Neural cell (in vitro differentiated cells): ENCODE results near the gene ARID1B.

ENCODE experiments used
- CTCF ChIP-seq: fragments of 450-650 bp; IDR thresholded peaks from 2 replicates; pipeline ENCODE4 v1.5.1; 2014; ENCODE audit warnings: antibody characterized with exemption, mild to moderate bottlenecking, moderate library complexity; ENCODE audit not compliant: poor library complexity, severe bottlenecking
- EP300 ChIP-seq: fragments of 450-650 bp; conservative IDR thresholded peaks from 2 replicates; pipeline ENCODE4 v1.6.1; 2014; ENCODE audit warnings: antibody characterized with exemption, mild to moderate bottlenecking, moderate library complexity; ENCODE audit not compliant: poor library complexity, severe bottlenecking
- EZH2 ChIP-seq: fragments of 200-600, 300-800 bp; shearing (Covaris generic), sonication (generic); IDR thresholded peaks from 2 replicates; pipeline ENCODE4 v1.6.1; 2014; ENCODE audit warnings: antibody characterized with exemption, low read length, borderline replicate concordance, mild to moderate bottlenecking; ENCODE audit not compliant: insufficient read depth, poor library complexity, severe bottlenecking
- POLR2AphosphoS5 ChIP-seq: IDR thresholded peaks from 2 replicates; pipeline ENCODE4 v1.6.1; 2012
- RAD21 ChIP-seq: fragments of 450-650 bp; conservative IDR thresholded peaks from 2 replicates; pipeline ENCODE4 v1.6.1; 2014; ENCODE audit warnings: antibody characterized with exemption, mild to moderate bottlenecking, moderate library complexity
- REST ChIP-seq: IDR thresholded peaks from 2 replicates; pipeline ENCODE4 v1.6.1; 2012; ENCODE audit warnings: borderline replicate concordance
- SMC3 ChIP-seq: fragments of 450-650 bp; conservative IDR thresholded peaks from 2 replicates; pipeline ENCODE4 v1.6.1; 2014; ENCODE audit warnings: antibody characterized with exemption, mild to moderate bottlenecking, moderate library complexity; ENCODE audit not compliant: poor library complexity
- TAF1 ChIP-seq: IDR thresholded peaks from 2 replicates; pipeline ENCODE4 v1.6.1; 2012; ENCODE audit warnings: low read depth

- TF ChIP-seq RAD21 (no peak), CTCF (no peak), EP300 (no peak), REST (no peak), TAF1 (no peak), EZH2 (no peak), POLR2AphosphoS5 (no peak), SMC3 (no peak)
Observed at GRCh38 chr6:156957931-156958547, 180.9 kb downstream of the ARID1B start.
